ENCODE results near the gene SPRR2B.

DNA sequence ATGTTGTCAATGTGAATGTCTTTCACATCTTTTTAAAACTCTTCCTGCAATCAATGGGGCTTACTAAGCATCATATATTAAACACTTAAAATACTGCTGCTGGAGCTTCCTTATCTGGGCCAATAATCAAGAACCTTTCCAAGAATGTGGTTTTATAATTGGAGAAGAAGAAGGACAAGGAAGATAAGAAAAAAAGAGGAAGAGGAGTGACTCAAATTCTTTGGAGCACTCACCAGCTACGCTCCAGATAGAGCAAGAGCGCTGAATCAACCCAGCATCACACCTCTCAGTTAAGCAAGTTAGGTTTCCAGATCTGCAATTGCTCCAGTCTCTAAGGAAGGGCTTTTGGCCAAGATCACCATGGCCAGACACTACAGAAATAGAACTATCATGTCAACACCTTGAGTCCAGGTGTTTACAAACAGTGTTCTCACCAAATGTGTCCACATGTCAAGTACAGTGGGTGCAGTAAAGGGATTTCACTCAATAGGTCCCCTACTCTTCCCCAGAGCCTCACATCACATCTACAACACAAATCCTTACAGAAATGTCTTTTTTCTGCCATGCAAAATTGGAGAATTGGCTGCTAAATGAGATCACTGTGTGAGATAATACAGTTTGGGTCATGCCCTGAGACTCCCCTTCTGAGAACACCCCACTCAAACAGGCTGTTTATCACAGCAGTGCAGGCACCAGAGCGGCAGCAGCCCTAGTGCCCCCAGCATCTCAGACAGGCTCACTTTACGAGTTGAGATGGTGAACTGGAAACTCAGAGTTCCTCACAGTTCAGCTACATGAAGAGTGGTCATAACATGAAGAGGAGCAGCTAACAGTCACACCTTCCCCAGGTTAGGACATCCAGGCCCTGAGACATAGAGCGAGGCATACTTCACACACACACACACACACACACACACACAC, 1.7 kb upstream of the SPRR2B start:
- TF ChIP-seq POLR2A (IDR thresholded peaks at IDR 0.05) (no peak), POLR2AphosphoS5 (IDR thresholded peaks at IDR 0.05) (no peak)
- TF ChIP-seq, protein P1, sequence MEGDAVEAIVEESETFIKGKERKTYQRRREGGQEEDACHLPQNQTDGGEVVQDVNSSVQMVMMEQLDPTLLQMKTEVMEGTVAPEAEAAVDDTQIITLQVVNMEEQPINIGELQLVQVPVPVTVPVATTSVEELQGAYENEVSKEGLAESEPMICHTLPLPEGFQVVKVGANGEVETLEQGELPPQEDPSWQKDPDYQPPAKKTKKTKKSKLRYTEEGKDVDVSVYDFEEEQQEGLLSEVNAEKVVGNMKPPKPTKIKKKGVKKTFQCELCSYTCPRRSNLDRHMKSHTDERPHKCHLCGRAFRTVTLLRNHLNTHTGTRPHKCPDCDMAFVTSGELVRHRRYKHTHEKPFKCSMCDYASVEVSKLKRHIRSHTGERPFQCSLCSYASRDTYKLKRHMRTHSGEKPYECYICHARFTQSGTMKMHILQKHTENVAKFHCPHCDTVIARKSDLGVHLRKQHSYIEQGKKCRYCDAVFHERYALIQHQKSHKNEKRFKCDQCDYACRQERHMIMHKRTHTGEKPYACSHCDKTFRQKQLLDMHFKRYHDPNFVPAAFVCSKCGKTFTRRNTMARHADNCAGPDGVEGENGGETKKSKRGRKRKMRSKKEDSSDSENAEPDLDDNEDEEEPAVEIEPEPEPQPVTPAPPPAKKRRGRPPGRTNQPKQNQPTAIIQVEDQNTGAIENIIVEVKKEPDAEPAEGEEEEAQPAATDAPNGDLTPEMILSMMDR (IDR thresholded peaks at IDR 0.05) = no peak

All from gastroesophageal sphincter (tissue), 3 donors.